HL-60 (cell line): ENCODE data around the gene DGKH.
A peak's percentile ranks its signal among the peaks of the same experiment; 100 is the strongest.

ENCODE experiments used
- DNase-seq, 2 experiments: peaks; one replicate each; pipeline ENCODE4 v3.0.0-alpha.2; 2010 to 2020; ENCODE audit warnings: low read depth in 1 of 2, low spot score in 1 of 2
- H3K27ac ChIP-seq: fragments of 250-450 bp; sonication (Bioruptor Pico); replicated peaks from 2 replicates; pipeline ENCODE4 v1.5.1; 2020; ENCODE audit warnings: mild to moderate bottlenecking, moderate library complexity
- H3K27me3 ChIP-seq: fragments of 250-450 bp; sonication (Bioruptor Pico); 2 replicates; pipeline ENCODE4 v1.5.1; 2021; ENCODE audit warnings: mild to moderate bottlenecking, moderate library complexity; ENCODE audit not compliant: insufficient read depth, poor library complexity, severe bottlenecking
- H3K4me3 ChIP-seq: replicated peaks from 2 replicates; pipeline ENCODE4 v1.5.1; 2011; ENCODE audit warnings: mild to moderate bottlenecking, control low read depth, low read length; ENCODE audit not compliant: insufficient read depth
- GABPA ChIP-seq: IDR thresholded peaks from 2 replicates; pipeline ENCODE4 v1.6.1; 2012; ENCODE audit warnings: low read depth
- POLR2AphosphoS5 ChIP-seq: IDR thresholded peaks from 2 replicates; pipeline ENCODE4 v1.6.1; 2012; ENCODE audit warnings: low read depth
- SPI1 ChIP-seq: IDR thresholded peaks from 2 replicates; pipeline ENCODE4 v1.6.1; 2012; ENCODE audit warnings: low read depth, mild to moderate bottlenecking, borderline replicate concordance
- TF ChIP-seq, protein P1 (sequence below): IDR thresholded peaks from one replicate; pipeline ENCODE4 v1.5.1; 2011; ENCODE audit warnings: low read length, control low read depth, inconsistent platforms; ENCODE audit not compliant: insufficient read depth
- TF ChIP-seq, protein P2 (sequence below): IDR thresholded peaks from 2 replicates; pipeline ENCODE4 v1.6.1; 2012; ENCODE audit warnings: low read depth; ENCODE audit not compliant: insufficient replicate concordance

The DGKH gene

GRCh38 chr13:42043676-42044075 is 4.8 kb upstream of the DGKH start:
- no peak for DNase-seq
- TF ChIP-seq POLR2AphosphoS5 (no peak), GABPA (no peak), SPI1 (no peak)
- TF ChIP-seq, protein P1, sequence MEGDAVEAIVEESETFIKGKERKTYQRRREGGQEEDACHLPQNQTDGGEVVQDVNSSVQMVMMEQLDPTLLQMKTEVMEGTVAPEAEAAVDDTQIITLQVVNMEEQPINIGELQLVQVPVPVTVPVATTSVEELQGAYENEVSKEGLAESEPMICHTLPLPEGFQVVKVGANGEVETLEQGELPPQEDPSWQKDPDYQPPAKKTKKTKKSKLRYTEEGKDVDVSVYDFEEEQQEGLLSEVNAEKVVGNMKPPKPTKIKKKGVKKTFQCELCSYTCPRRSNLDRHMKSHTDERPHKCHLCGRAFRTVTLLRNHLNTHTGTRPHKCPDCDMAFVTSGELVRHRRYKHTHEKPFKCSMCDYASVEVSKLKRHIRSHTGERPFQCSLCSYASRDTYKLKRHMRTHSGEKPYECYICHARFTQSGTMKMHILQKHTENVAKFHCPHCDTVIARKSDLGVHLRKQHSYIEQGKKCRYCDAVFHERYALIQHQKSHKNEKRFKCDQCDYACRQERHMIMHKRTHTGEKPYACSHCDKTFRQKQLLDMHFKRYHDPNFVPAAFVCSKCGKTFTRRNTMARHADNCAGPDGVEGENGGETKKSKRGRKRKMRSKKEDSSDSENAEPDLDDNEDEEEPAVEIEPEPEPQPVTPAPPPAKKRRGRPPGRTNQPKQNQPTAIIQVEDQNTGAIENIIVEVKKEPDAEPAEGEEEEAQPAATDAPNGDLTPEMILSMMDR: no peak
- TF ChIP-seq, protein P2, sequence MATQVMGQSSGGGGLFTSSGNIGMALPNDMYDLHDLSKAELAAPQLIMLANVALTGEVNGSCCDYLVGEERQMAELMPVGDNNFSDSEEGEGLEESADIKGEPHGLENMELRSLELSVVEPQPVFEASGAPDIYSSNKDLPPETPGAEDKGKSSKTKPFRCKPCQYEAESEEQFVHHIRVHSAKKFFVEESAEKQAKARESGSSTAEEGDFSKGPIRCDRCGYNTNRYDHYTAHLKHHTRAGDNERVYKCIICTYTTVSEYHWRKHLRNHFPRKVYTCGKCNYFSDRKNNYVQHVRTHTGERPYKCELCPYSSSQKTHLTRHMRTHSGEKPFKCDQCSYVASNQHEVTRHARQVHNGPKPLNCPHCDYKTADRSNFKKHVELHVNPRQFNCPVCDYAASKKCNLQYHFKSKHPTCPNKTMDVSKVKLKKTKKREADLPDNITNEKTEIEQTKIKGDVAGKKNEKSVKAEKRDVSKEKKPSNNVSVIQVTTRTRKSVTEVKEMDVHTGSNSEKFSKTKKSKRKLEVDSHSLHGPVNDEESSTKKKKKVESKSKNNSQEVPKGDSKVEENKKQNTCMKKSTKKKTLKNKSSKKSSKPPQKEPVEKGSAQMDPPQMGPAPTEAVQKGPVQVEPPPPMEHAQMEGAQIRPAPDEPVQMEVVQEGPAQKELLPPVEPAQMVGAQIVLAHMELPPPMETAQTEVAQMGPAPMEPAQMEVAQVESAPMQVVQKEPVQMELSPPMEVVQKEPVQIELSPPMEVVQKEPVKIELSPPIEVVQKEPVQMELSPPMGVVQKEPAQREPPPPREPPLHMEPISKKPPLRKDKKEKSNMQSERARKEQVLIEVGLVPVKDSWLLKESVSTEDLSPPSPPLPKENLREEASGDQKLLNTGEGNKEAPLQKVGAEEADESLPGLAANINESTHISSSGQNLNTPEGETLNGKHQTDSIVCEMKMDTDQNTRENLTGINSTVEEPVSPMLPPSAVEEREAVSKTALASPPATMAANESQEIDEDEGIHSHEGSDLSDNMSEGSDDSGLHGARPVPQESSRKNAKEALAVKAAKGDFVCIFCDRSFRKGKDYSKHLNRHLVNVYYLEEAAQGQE: no peak
- Histone ChIP-seq H3K27me3 (peaks cover 4% of the 10 kb centered on the region), H3K4me3 (no peak overlapping the region), H3K27ac (no peak overlapping the region)

DNA sequence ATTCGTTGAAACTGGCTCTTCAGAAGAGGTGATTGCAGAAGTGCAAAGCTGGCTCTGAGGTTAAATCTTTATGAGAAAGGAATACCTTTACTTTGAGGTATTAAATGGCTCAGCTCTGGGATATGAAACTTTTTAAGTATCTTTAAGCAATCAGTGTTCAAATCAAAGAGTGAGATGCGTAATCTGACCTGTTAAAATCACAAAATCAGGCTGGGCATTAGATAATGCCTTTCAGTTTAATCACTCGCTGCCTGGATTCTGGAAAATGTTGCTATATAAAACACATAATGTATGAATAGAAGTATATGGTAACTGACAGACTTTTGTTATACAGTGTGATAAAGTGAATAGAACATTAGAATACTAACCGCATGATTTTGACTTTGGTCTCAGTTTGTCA is 2.0 kb upstream of the DGKH start:
- no peak overlapping the region for H3K27ac ChIP-seq
- peaks cover 4% of the 10 kb centered on the region for H3K27me3 ChIP-seq

DNA sequence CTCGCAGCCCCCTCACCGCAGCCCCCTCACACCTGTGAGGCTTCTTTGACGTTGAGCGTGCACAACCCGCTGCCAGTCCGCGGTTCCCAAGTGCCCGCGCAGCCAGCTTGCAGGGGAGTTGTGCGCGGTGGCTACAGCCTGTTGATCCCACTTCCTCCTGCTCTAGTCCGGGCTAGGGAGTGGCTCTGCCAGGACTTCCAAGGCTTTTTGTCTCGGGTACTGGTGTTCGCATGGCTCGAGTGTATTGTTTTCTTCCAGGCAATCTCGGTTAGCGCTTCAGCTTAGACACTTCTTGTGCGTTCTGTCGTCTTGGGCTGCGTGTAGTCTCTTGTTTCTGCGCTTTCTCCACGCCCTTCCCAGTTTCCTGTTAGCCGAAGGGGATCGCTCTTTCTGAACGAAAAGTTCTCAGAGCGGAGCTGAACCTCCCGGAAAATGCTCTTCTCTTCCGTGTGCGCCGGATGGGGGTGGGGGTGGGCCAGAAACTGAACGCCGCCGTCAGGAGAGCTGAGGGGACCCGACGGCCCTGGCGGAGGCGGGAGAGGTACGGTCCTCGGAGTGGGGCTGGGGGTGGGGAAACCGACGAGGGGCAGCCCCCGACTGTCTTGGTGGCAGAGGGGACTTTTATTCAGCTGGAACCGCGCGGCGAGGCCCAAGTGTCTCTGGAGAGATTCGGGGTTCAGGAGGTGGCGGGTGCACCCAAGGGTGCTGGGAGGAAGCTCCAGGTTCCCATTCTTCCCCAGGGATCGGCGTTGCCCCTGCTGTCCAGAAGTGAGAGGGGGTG is 697 bp upstream of the DGKH start:
- H3K4me3 ChIP-seq: peak overlapping the region; percentile 88
- no peak overlapping the region; the same call in 1 of the 2 replicates for H3K27ac ChIP-seq
- peaks cover 4% of the 10 kb centered on the region for H3K27me3 ChIP-seq
- TF ChIP-seq, protein P2: no peak
- TF ChIP-seq POLR2AphosphoS5 (no peak), SPI1 (peak; percentile 68)
- peak in 1 of 2 experiments; percentile 36 for DNase-seq

More for the DNA sequence above, 2.0 kb upstream of the DGKH start:
- no peak overlapping the region for H3K4me3 ChIP-seq
- no peak for TF ChIP-seq POLR2AphosphoS5
- TF ChIP-seq, protein P2: no peak
- TF ChIP-seq, protein P1: no peak
- TF ChIP-seq GABPA: no peak
- no peak for TF ChIP-seq SPI1
- DNase-seq: no peak
